Gastroesophageal sphincter (tissue), 4 donors: ENCODE measurements around the gene SLC2A13. TPM values are rescaled to one million over a fixed set of nuclear protein-coding genes. Genes with fewer than 3 reads are reported as not detected.

Source experiments
- ATAC-seq: fragments of 150-250 bp; one replicate; pipeline ENCODE4 v1.9.1; 2016; ENCODE audit warnings: mild to moderate bottlenecking, moderate library complexity
- H3K27ac ChIP-seq, 4 donors: fragments of 200-600 bp; sonication (generic) in 3 of 4; 1 replicate in 3 of 4; 2 replicates in 1 of 4; pipeline ENCODE4 v1.5.1; 2016 to 2019
- H3K27me3 ChIP-seq: fragments of 200-600 bp; sonication (generic); one replicate; pipeline ENCODE4 v1.5.1; 2019
- H3K36me3 ChIP-seq, 2 donors: fragments of 200-600 bp; sonication (generic); one replicate each; pipeline ENCODE4 v1.5.1; 2019; ENCODE audit warnings: control low read depth in 1 of 2
- H3K4me1 ChIP-seq, 3 donors: fragments of 200-600 bp; sonication (generic); 1 replicate in 2 of 3; 2 replicates in 1 of 3; pipeline ENCODE4 v1.5.1; 2016 to 2019; ENCODE audit warnings: control low read depth in 2 of 3
- H3K4me3 ChIP-seq, 2 donors: fragments of 200-600 bp; sonication (generic); one replicate each; pipeline ENCODE4 v1.5.1; 2019; ENCODE audit warnings: mild to moderate bottlenecking in 1 of 2, moderate library complexity in 1 of 2
- H3K9me3 ChIP-seq, 3 donors: fragments of 200-600 bp; sonication (generic); one replicate each; pipeline ENCODE4 v1.5.1; 2017 to 2019; ENCODE audit warnings: control low read depth in 2 of 3
- CTCF ChIP-seq, 4 experiments: fragments of 200-600 bp in 2 of 4; fragments of 450-650 bp in 2 of 4; sonication (generic) in 1 of 4; IDR thresholded peaks; one replicate each; pipeline ENCODE4 v1.5.1; 2017 to 2019; ENCODE audit warnings: antibody characterized with exemption in 4 of 4, mild to moderate bottlenecking in 2 of 4, moderate library complexity in 2 of 4
- EP300 ChIP-seq: sonication (generic); formaldehyde crosslinking; IDR thresholded peaks from one replicate; pipeline ENCODE4 v1.6.1; 2017; ENCODE audit warnings: antibody characterized with exemption, mild to moderate bottlenecking
- POLR2A ChIP-seq, 2 donors: fragments of 450-650 bp; IDR thresholded peaks; one replicate each; pipeline ENCODE4 v1.6.1; 2017; ENCODE audit warnings: antibody characterized with exemption in 2 of 2, mild to moderate bottlenecking in 2 of 2, moderate library complexity in 1 of 2
- POLR2AphosphoS5 ChIP-seq: sonication (generic); formaldehyde crosslinking; IDR thresholded peaks from one replicate; pipeline ENCODE4 v1.6.1; 2017; ENCODE audit warnings: antibody characterized with exemption
- WGBS, 2 donors: methylation state at CpG; one replicate each; pipeline ENCODE4 v1.1.5; 2018; ENCODE audit warnings: low coverage in 1 of 2; 5-methylcytosine and 5-hydroxymethylcytosine counted together
- total RNA-seq, 4 donors: library from RNA; depleted of rRNA; stranded (reverse); fragments of >200 nt; gene quantifications; one replicate each; pipeline ENCODE4 v1.1.0, GENCODE V29; 2016

The SLC2A13 gene
- total RNA-seq, 4 donors from 2014 or later = 20.4 to 38.3 (median 22.3) TPM

- WGBS, 2 donors = 84 to 93% methylated on average over 5 of the region's 5 CpGs
- Histone ChIP-seq H3K27ac (no peak overlapping the region), H3K4me1 (no peaks in the 10 kb centered on the region), H3K9me3 (no peaks in the 10 kb centered on the region), H3K4me3 (no peak overlapping the region), H3K27me3 (no peaks in the 10 kb centered on the region), H3K36me3 (no peaks in the 10 kb centered on the region)
- TF ChIP-seq POLR2AphosphoS5 (no peak), CTCF (IDR thresholded peaks at IDR 0.05) (no peak), POLR2A (IDR thresholded peaks at IDR 0.05) (no peak), EP300 (no peak)
- ATAC-seq = no peak
Observed at GRCh38 chr12:39984670-39985069, 121.2 kb downstream of the SLC2A13 start.

- no peak for TF ChIP-seq POLR2AphosphoS5
- no peak for TF ChIP-seq CTCF (IDR thresholded peaks at IDR 0.05)
- no peak for TF ChIP-seq EP300
- TF ChIP-seq POLR2A (IDR thresholded peaks at IDR 0.05) = no peak
- Histone ChIP-seq H3K4me3 (no peak overlapping the region), H3K27me3 (no peaks in the 10 kb centered on the region), H3K27ac (no peak overlapping the region), H3K9me3 (no peaks in the 10 kb centered on the region), H3K36me3 (no peaks in the 10 kb centered on the region), H3K4me1 (peaks cover 0 to 6% (median 0%) of the 10 kb centered on the region in 3 donors)
- ATAC-seq = no peak
- 50 to 53% methylated on average over 5 of the region's 5 CpGs for WGBS, 2 donors
Observed at GRCh38 chr12:39975374-39975918, 130.4 kb downstream of the SLC2A13 start.

- WGBS, 2 donors = 18 to 57% methylated on average over 1 of the region's 1 CpG
- no peak for TF ChIP-seq POLR2A (IDR thresholded peaks at IDR 0.05)
- no peak for TF ChIP-seq POLR2AphosphoS5
- no peak for ATAC-seq
- H3K4me3 ChIP-seq = no peak overlapping the region
- no peaks in the 10 kb centered on the region for H3K9me3 ChIP-seq
- H3K36me3 ChIP-seq = no peaks in the 10 kb centered on the region
- no peak overlapping the region for H3K27ac ChIP-seq
- no peaks in the 10 kb centered on the region for H3K27me3 ChIP-seq
- peaks cover 0 to 6% (median 0%) of the 10 kb centered on the region in 3 donors for H3K4me1 ChIP-seq
Observed at GRCh38 chr12:39972119-39972518, 133.8 kb downstream of the SLC2A13 start.

- Histone ChIP-seq H3K4me1 (peaks cover 0 to 6% (median 0%) of the 10 kb centered on the region in 3 donors), H3K36me3 (no peaks in the 10 kb centered on the region), H3K27ac (no peak overlapping the region), H3K27me3 (no peaks in the 10 kb centered on the region), H3K9me3 (no peaks in the 10 kb centered on the region), H3K4me3 (no peak overlapping the region)
- no peak for ATAC-seq
- no CpG with 5 or more reads among the region's 1 CpG for WGBS, 2 donors
- no peak for TF ChIP-seq CTCF (IDR thresholded peaks at IDR 0.05)
- TF ChIP-seq POLR2AphosphoS5 = no peak
- no peak for TF ChIP-seq EP300
- TF ChIP-seq POLR2A (IDR thresholded peaks at IDR 0.05) = no peak
Observed at GRCh38 chr12:39971348-39971747, 134.5 kb downstream of the SLC2A13 start.

GRCh38 chr12:39966721-39967120 is 139.2 kb downstream of the SLC2A13 start:
- WGBS, 2 donors = 69 to 83% methylated on average over 2 of the region's 2 CpGs
- Histone ChIP-seq H3K9me3 (no peaks in the 10 kb centered on the region), H3K4me3 (no peak overlapping the region), H3K27ac (no peak overlapping the region), H3K36me3 (no peaks in the 10 kb centered on the region), H3K27me3 (no peaks in the 10 kb centered on the region), H3K4me1 (no peaks in the 10 kb centered on the region)
- no peak for ATAC-seq
- TF ChIP-seq POLR2AphosphoS5 = no peak
- TF ChIP-seq CTCF (IDR thresholded peaks at IDR 0.05) = no peak
- TF ChIP-seq EP300 = no peak
- TF ChIP-seq POLR2A (IDR thresholded peaks at IDR 0.05) = no peak
